ENCODE data around the gene ENDOU. TPM values are rescaled to one million over a fixed set of nuclear protein-coding genes. Genes with fewer than 3 reads are reported as not detected.

ENDOU gene
- total RNA-seq, 1 donor from 2014 or later = not detected

DNA sequence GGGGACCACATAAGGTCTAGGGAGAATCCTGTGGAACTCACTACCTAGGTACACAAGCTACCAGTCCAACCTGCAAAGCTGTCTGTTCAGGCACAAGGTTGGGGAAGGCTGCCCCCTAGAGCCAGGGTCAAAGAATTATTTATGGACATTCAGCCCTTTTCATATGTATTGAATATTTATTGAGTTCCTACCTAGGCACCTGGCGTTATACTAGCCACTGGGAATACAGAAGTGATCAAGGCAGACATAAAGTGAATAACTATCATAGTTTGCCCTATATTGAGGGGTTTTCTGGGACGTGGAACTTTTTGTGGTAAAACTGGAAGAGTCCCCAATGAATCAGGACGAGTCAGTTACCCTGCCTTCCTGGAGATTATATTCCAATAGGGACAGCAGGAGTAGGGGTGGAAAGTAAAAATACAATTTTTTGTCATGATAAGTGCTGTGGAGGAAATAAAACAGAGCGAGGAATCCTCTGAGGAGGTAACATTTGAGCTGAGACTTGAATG lies 42.0 kb upstream of the ENDOU start:
- TF ChIP-seq, protein P1, sequence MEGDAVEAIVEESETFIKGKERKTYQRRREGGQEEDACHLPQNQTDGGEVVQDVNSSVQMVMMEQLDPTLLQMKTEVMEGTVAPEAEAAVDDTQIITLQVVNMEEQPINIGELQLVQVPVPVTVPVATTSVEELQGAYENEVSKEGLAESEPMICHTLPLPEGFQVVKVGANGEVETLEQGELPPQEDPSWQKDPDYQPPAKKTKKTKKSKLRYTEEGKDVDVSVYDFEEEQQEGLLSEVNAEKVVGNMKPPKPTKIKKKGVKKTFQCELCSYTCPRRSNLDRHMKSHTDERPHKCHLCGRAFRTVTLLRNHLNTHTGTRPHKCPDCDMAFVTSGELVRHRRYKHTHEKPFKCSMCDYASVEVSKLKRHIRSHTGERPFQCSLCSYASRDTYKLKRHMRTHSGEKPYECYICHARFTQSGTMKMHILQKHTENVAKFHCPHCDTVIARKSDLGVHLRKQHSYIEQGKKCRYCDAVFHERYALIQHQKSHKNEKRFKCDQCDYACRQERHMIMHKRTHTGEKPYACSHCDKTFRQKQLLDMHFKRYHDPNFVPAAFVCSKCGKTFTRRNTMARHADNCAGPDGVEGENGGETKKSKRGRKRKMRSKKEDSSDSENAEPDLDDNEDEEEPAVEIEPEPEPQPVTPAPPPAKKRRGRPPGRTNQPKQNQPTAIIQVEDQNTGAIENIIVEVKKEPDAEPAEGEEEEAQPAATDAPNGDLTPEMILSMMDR (IDR thresholded peaks at IDR 0.05; ENCODE audit: insufficient read depth, low read length, poor library complexity, severe bottlenecking) = peak; percentile 56
- no peak for DNase-seq (ENCODE audit: low read depth)

GRCh38 chr12:47766502-47767215 lies 41.4 kb upstream of the ENDOU start:
- no peak for DNase-seq (ENCODE audit: low read depth)
- H3K36me3 ChIP-seq (ENCODE audit: control insufficient read depth, insufficient read depth, low read length) = no peaks in the 10 kb centered on the region
- H3K27me3 ChIP-seq (ENCODE audit: control insufficient read depth, insufficient read depth, low read length) = no peaks in the 10 kb centered on the region
- TF ChIP-seq, protein P1 (IDR thresholded peaks at IDR 0.05; ENCODE audit: insufficient read depth, low read length, poor library complexity, severe bottlenecking) = no peak
- H3K4me3 ChIP-seq (ENCODE audit: low read depth, low read length) = no peak overlapping the region

More for the DNA sequence above, 42.0 kb upstream of the ENDOU start:
- Histone ChIP-seq H3K4me3 (ENCODE audit: low read depth, low read length) (no peak overlapping the region), H3K36me3 (ENCODE audit: control insufficient read depth, insufficient read depth, low read length) (no peaks in the 10 kb centered on the region), H3K27me3 (ENCODE audit: control insufficient read depth, insufficient read depth, low read length) (no peaks in the 10 kb centered on the region)

DNA sequence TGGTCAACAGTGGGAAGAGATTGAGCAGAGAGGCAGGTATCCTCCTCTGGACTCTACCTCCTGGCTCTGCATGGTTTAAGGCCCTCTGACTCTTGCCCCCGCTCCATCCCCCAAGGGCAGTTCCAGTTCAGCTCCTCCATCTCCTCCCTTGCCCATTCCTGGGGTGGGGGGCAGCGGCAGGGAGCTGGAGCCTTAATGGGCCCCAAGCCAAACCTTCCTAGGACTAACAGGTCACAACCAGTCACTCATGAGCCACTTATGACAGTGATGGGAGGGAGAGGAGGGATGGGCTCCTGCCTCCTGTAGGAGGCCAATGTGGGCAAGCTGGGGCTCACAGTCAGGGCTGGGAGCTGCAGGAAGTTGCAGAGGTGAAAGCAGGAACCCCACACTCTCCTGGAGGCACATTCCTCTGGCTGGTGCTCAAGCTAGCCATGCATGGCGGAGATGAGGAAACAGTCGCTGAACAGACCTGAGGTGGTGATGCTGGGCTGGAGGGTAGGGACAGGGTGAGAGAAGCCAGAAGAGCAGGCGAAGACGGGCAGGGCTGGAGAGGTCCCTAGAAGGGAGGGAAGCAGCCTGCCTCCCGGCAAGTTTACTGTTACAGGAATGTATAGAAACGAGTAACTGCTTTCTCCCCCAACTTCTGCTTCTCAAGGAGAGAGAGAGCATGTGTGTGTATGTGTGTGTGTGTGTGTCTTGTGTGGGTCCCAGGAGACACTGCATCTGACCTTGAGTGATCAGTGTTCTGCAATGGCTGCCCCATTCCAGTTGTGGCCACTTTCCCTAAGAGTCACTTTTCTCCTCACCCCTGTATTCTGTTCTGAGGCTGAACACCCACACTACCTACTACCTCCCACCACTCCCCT lies 38.4 kb upstream of the ENDOU start:
- DNase-seq (ENCODE audit: low read depth) = peak; percentile 89

GRCh38 chr12:47762850-47763465 lies 37.7 kb upstream of the ENDOU start:
- no peak overlapping the region for H3K4me3 ChIP-seq (ENCODE audit: low read depth, low read length)
- H3K36me3 ChIP-seq (ENCODE audit: control insufficient read depth, insufficient read depth, low read length) = no peaks in the 10 kb centered on the region
- no peak for DNase-seq (ENCODE audit: low read depth)
- H3K27me3 ChIP-seq (ENCODE audit: control insufficient read depth, insufficient read depth, low read length) = no peaks in the 10 kb centered on the region
- TF ChIP-seq, protein P1 (IDR thresholded peaks at IDR 0.05; ENCODE audit: insufficient read depth, low read length, poor library complexity, severe bottlenecking) = no peak

More for the DNA sequence above, 38.4 kb upstream of the ENDOU start:
- Histone ChIP-seq H3K36me3 (ENCODE audit: control insufficient read depth, insufficient read depth, low read length) (no peaks in the 10 kb centered on the region), H3K27me3 (ENCODE audit: control insufficient read depth, insufficient read depth, low read length) (no peaks in the 10 kb centered on the region), H3K4me3 (ENCODE audit: low read depth, low read length) (no peak overlapping the region)
- TF ChIP-seq, protein P1 (IDR thresholded peaks at IDR 0.05; ENCODE audit: insufficient read depth, low read length, poor library complexity, severe bottlenecking) = no peak

DNA sequence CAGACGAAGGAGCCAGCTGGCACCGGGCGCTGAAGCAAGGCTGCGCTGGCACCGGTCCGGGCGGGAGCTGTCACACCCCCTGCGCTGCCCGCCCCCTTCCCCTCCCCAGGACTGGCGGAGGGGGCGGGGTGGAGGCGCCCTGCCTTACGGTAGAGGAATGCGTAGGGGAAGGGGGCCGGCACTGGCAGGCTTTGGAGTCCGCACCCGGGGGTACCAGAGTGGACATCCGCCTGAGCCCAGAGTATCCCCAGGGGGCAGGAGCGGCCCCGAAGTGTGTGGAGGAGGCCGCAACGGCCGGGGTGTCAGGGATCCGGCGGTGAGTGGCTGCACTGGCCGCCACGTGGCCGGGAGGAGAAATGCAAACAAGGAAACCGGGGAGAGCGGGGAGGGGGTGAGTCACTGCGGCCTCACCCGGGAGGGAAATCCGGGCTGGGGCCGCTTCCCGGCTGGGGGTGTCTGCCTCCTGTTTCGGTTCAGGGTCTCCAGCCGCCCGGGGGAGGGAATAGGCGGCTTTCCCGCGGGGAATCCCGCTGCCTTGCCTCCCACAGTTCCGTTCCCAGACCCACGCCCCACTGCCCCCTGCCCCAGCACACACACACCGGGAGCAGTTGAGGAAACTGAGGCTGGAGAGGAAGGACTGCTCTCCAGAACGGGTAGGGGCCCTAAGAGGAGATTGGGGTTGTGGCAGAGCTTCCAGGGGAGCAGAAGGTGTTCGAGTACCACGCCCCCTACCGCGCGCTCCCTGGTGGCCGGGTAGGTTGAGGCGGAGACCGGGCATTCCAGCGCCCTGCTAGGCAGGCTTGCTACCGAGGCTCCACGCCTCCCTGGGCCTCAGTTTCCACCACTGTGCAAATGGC lies 33.8 kb upstream of the ENDOU start, which contains the start of gene RAPGEF3:
RAPGEF3 (minus strand) TSS at position 47 of the 857 bp plus-strand sequence. CDS start 324 bp downstream, outside the sequence.
- DNase-seq (ENCODE audit: low read depth) = no peak
- Histone ChIP-seq H3K4me3 (ENCODE audit: low read depth, low read length) (peak within 1 kb of the TSS; percentile 42), H3K36me3 (ENCODE audit: control insufficient read depth, insufficient read depth, low read length) (no peaks in the 10 kb centered on the region), H3K27me3 (ENCODE audit: control insufficient read depth, insufficient read depth, low read length) (no peaks in the 10 kb centered on the region)
- TF ChIP-seq, protein P1 (IDR thresholded peaks at IDR 0.05; ENCODE audit: insufficient read depth, low read length, poor library complexity, severe bottlenecking) = peak; percentile 63

Data from kidney epithelial cell (primary cell).